Choroid plexus epithelial cell (primary cell): ENCODE data around the gene MCUB.

Experiments used
- DNase-seq: peaks from one replicate; pipeline ENCODE4 v3.0.0-alpha.2; 2010; ENCODE audit warnings: low read depth
- H3K4me3 ChIP-seq: 2 replicates; pipeline ENCODE4 v1.5.1; 2011; ENCODE audit warnings: low read depth, mild to moderate bottlenecking, control low read depth, low read length, moderate library complexity
- CTCF ChIP-seq: conservative IDR thresholded peaks from 2 replicates; pipeline ENCODE4 v1.5.1; 2011; ENCODE audit warnings: low read depth, mild to moderate bottlenecking, control low read depth, inconsistent platforms, low read length, moderate library complexity

Gene MCUB

GRCh38 chr4:109627361-109627760, 67.3 kb downstream of the MCUB start:
- DNase-seq = no peak
- H3K4me3 ChIP-seq = no peak overlapping the region
- no peak for TF ChIP-seq CTCF

GRCh38 chr4:109629775-109630174, 69.7 kb downstream of the MCUB start:
- no peak overlapping the region for H3K4me3 ChIP-seq
- no peak for DNase-seq
- no peak for TF ChIP-seq CTCF

- H3K4me3 ChIP-seq = no peak overlapping the region
- peak; percentile 57 for DNase-seq
- no peak for TF ChIP-seq CTCF
These were observed 71.6 kb downstream of the MCUB start for GRCh38 chr4:109631532-109632108.

GRCh38 chr4:109640644-109641043, 80.6 kb downstream of the MCUB start:
- TF ChIP-seq CTCF = no peak
- DNase-seq = no peak
- H3K4me3 ChIP-seq = no peak overlapping the region

- no peak for TF ChIP-seq CTCF
- DNase-seq = no peak
- no peak overlapping the region for H3K4me3 ChIP-seq
These were observed 86.0 kb downstream of the MCUB start for GRCh38 chr4:109645874-109646710.

GRCh38 chr4:109648266-109648996, 88.4 kb downstream of the MCUB start:
- DNase-seq = peak; percentile 40
- H3K4me3 ChIP-seq = no peak overlapping the region
- no peak for TF ChIP-seq CTCF
